HEK293 (cell line): ENCODE measurements around the gene GNB1L.

Experiments used
- CTCF ChIA-PET: fragments of 350-600 bp; formaldehyde crosslinking; extraction: SDS; loops from one replicate; lab custom pipeline; 2021; ENCODE audit warnings: antibody characterized with exemption; lab: Yijun Ruan, JAX
- POLR2A ChIA-PET: fragments of 300-600 bp; formaldehyde crosslinking; extraction: SDS; loops from one replicate; lab custom pipeline; 2020; ENCODE audit warnings: antibody characterized with exemption, inconsistent platforms; lab: Yijun Ruan, JAX
- H3K27ac ChIP-seq: fragments of 200-500 bp; sonication (Bioruptor generic); 2 replicates; pipeline ENCODE4 v1.5.1; 2014; ENCODE audit warnings: low read depth, low read length, control low read depth, inconsistent platforms; ENCODE audit errors: extremely low read depth
- H3K36me3 ChIP-seq, 2 experiments: fragments of 200-500 bp in 1 of 2; sonication (Bioruptor generic) in 1 of 2; 1 replicate in 1 of 2; 2 replicates in 1 of 2; pipeline ENCODE4 v1.5.1; 2014 to 2017; ENCODE audit warnings: inconsistent platforms in 2 of 2, low read length in 2 of 2; ENCODE audit not compliant: control insufficient read depth in 2 of 2, insufficient read depth in 1 of 2
- H3K4me1 ChIP-seq: fragments of 200-500 bp; sonication (Bioruptor generic); 2 replicates; pipeline ENCODE4 v1.5.1; 2014; ENCODE audit warnings: mild to moderate bottlenecking, low read length, inconsistent platforms; ENCODE audit not compliant: control insufficient read depth, insufficient read depth
- H3K4me3 ChIP-seq: 2 replicates; pipeline ENCODE4 v1.5.1; 2011; ENCODE audit warnings: low read depth, mild to moderate bottlenecking, control low read depth, low read length, moderate library complexity
- H3K9me3 ChIP-seq: fragments of 200-500 bp; sonication (Bioruptor generic); 2 replicates; pipeline ENCODE4 v1.5.1; 2014; ENCODE audit warnings: low read depth, low read length, inconsistent platforms; ENCODE audit not compliant: control insufficient read depth, insufficient read depth
- KLF16 ChIP-seq: fragments of 450-650 bp; formaldehyde crosslinking; IDR thresholded peaks from 2 replicates; pipeline ENCODE4 v1.5.1; 2017; ENCODE audit warnings: missing biosample characterization, missing genetic modification characterization
- SP2 ChIP-seq: fragments of 450-650 bp; formaldehyde crosslinking; IDR thresholded peaks from 2 replicates; pipeline ENCODE4 v1.5.1; 2016; ENCODE audit warnings: missing biosample characterization, missing genetic modification characterization
- SP3 ChIP-seq: fragments of 450-650 bp; formaldehyde crosslinking; IDR thresholded peaks from 2 replicates; pipeline ENCODE4 v1.5.1; 2016; ENCODE audit warnings: missing biosample characterization, missing genetic modification characterization
- YY2 ChIP-seq: fragments of 450-650 bp; formaldehyde crosslinking; IDR thresholded peaks from 2 replicates; pipeline ENCODE4 v1.5.1; 2016; ENCODE audit warnings: missing biosample characterization, missing genetic modification characterization
- ZNF248 ChIP-seq: fragments of 450-650 bp; formaldehyde crosslinking; IDR thresholded peaks from 2 replicates; pipeline ENCODE4 v1.5.1; 2017; ENCODE audit warnings: missing biosample characterization, missing genetic modification characterization
- ZNF302 ChIP-seq: fragments of 450-650 bp; formaldehyde crosslinking; IDR thresholded peaks from 2 replicates; pipeline ENCODE4 v1.5.1; 2016; ENCODE audit warnings: missing biosample characterization, missing genetic modification characterization, low read depth
- ZNF610 ChIP-seq: fragments of 450-650 bp; formaldehyde crosslinking; IDR thresholded peaks from 2 replicates; pipeline ENCODE4 v1.5.1; 2016; ENCODE audit warnings: missing biosample characterization, missing genetic modification characterization, borderline replicate concordance
- ZNF670 ChIP-seq: fragments of 450-650 bp; formaldehyde crosslinking; IDR thresholded peaks from 2 replicates; pipeline ENCODE4 v1.5.1; 2016; ENCODE audit warnings: missing biosample characterization, missing genetic modification characterization, low read depth
- TF ChIP-seq, protein P1 (sequence below): fragments of 450-650 bp; formaldehyde crosslinking; IDR thresholded peaks from 2 replicates; pipeline ENCODE4 v1.5.1; 2017; ENCODE audit warnings: missing biosample characterization, missing genetic modification characterization
- TF ChIP-seq, protein P2 (sequence below): fragments of 450-650 bp; formaldehyde crosslinking; IDR thresholded peaks from 2 replicates; pipeline ENCODE4 v1.5.1; 2016; ENCODE audit warnings: missing biosample characterization, missing genetic modification characterization
- TF ChIP-seq, protein P3 (sequence below): fragments of 450-650 bp; formaldehyde crosslinking; IDR thresholded peaks from 2 replicates; pipeline ENCODE4 v1.5.1; 2016; ENCODE audit warnings: missing biosample characterization, missing genetic modification characterization
- TF ChIP-seq, protein P4 (sequence below): fragments of 450-650 bp; formaldehyde crosslinking; IDR thresholded peaks from 2 replicates; pipeline ENCODE4 v1.5.1; 2016; ENCODE audit warnings: missing biosample characterization, missing genetic modification characterization
- TF ChIP-seq, protein P5 (sequence below): fragments of 450-650 bp; formaldehyde crosslinking; IDR thresholded peaks from 2 replicates; pipeline ENCODE4 v1.5.1; 2016; ENCODE audit warnings: missing biosample characterization, missing genetic modification characterization, borderline replicate concordance
- TF ChIP-seq, protein P6 (sequence below): fragments of 450-650 bp; formaldehyde crosslinking; IDR thresholded peaks from 2 replicates; pipeline ENCODE4 v1.5.1; 2017; ENCODE audit warnings: missing biosample characterization, missing genetic modification characterization
- TF ChIP-seq, protein P7 (sequence below): fragments of 450-650 bp; formaldehyde crosslinking; IDR thresholded peaks from 2 replicates; pipeline ENCODE4 v1.5.1; 2017; ENCODE audit warnings: missing biosample characterization, missing genetic modification characterization
- TF ChIP-seq, protein P8 (sequence below): fragments of 450-650 bp; formaldehyde crosslinking; IDR thresholded peaks from 2 replicates; pipeline ENCODE4 v1.5.1; 2016; ENCODE audit warnings: missing biosample characterization, missing genetic modification characterization
- TF ChIP-seq, protein P9 (sequence below): fragments of 450-650 bp; formaldehyde crosslinking; IDR thresholded peaks from 2 replicates; pipeline ENCODE4 v1.5.1; 2016; ENCODE audit warnings: missing biosample characterization, missing genetic modification characterization

The GNB1L gene

DNA sequence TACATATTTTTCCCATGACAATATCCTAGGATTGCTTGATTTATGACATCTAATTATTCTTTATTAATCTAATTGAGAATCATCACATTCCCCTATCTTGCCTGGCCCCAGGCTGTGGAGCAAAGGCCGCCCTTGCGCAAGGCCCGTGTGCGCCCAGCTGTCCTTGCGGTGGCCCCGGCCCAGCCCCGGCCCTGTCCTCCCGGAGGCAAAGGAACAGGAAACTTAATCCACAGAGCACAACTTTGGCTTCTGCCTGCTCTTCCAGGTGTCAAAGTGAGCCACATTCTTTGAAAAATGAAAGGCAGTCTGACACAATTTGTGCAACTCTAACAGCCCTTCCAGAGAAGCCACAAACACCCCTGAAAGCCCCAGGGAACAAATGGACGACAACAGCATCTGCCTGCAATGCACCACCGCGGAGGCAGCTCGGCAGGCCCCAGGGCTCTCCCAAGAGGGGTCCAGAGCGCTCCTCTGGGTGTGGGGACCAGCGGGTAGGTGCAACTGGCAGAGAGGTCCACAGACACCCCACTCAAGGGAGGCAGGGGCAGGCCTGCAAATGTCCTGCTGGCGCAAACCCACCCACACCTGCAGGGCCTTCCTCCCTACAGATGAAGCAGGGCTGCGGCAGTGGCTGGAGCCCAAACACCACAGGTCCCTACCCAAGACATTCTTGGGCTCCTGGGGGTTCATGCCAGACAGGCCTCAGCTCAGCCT lies 30.3 kb downstream of the GNB1L start:
- no peaks in the 10 kb centered on the region for H3K4me1 ChIP-seq
- H3K27ac ChIP-seq = no peak overlapping the region
- POLR2A ChIA-PET = no interaction called here
- peaks cover 0 to 6% of the 10 kb centered on the region in 2 experiments; a peak in 1 of 3 replicates for H3K36me3 ChIP-seq
- CTCF ChIA-PET = no interaction called here
- TF ChIP-seq ZNF248 (no peak), ZNF302 (tag by site-specific recombination) (no peak), ZNF670 (tag by site-specific recombination) (no peak)
- TF ChIP-seq, protein P1, sequence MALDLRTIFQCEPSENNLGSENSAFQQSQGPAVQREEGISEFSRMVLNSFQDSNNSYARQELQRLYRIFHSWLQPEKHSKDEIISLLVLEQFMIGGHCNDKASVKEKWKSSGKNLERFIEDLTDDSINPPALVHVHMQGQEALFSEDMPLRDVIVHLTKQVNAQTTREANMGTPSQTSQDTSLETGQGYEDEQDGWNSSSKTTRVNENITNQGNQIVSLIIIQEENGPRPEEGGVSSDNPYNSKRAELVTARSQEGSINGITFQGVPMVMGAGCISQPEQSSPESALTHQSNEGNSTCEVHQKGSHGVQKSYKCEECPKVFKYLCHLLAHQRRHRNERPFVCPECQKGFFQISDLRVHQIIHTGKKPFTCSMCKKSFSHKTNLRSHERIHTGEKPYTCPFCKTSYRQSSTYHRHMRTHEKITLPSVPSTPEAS = no peak
- TF ChIP-seq, protein P2, sequence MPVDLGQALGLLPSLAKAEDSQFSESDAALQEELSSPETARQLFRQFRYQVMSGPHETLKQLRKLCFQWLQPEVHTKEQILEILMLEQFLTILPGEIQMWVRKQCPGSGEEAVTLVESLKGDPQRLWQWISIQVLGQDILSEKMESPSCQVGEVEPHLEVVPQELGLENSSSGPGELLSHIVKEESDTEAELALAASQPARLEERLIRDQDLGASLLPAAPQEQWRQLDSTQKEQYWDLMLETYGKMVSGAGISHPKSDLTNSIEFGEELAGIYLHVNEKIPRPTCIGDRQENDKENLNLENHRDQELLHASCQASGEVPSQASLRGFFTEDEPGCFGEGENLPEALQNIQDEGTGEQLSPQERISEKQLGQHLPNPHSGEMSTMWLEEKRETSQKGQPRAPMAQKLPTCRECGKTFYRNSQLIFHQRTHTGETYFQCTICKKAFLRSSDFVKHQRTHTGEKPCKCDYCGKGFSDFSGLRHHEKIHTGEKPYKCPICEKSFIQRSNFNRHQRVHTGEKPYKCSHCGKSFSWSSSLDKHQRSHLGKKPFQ (tag by site-specific recombination) = no peak
- TF ChIP-seq, protein P3, sequence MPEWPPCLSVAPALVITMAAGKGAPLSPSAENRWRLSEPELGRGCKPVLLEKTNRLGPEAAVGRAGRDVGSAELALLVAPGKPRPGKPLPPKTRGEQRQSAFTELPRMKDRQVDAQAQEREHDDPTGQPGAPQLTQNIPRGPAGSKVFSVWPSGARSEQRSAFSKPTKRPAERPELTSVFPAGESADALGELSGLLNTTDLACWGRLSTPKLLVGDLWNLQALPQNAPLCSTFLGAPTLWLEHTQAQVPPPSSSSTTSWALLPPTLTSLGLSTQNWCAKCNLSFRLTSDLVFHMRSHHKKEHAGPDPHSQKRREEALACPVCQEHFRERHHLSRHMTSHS (tag by site-specific recombination) = no peak
- H3K4me3 ChIP-seq = no peak overlapping the region
- H3K9me3 ChIP-seq = no peaks in the 10 kb centered on the region

DNA sequence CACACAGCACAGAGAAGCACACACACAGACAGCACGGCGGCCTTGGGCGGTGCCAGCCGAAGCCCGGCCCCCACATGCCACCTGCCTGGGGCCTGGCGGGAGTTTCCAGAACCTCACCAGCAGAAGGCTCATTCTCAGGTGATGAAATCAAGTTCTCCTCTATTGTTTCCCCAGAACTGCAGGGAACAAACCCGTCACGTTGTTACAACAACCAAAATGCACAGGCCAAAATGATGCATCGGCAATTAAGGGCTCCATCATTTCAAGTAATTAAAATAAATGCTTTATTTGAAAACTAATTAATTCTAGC lies 30.8 kb downstream of the GNB1L start:
- ChIA-PET CTCF (no interaction called here), POLR2A (no interaction called here)
- Histone ChIP-seq H3K36me3 (peaks cover 0 to 9% of the 10 kb centered on the region in 2 experiments; a peak in 1 of 3 replicates), H3K27ac (no peak overlapping the region), H3K9me3 (no peaks in the 10 kb centered on the region), H3K4me1 (no peaks in the 10 kb centered on the region), H3K4me3 (no peak overlapping the region)
- TF ChIP-seq SP2 (tag by site-specific recombination) (no peak), KLF16 (tag by site-specific recombination) (no peak), YY2 (tag by site-specific recombination) (no peak), SP3 (tag by site-specific recombination) (no peak), ZNF610 (tag by site-specific recombination) (no peak)
- TF ChIP-seq, protein P4, sequence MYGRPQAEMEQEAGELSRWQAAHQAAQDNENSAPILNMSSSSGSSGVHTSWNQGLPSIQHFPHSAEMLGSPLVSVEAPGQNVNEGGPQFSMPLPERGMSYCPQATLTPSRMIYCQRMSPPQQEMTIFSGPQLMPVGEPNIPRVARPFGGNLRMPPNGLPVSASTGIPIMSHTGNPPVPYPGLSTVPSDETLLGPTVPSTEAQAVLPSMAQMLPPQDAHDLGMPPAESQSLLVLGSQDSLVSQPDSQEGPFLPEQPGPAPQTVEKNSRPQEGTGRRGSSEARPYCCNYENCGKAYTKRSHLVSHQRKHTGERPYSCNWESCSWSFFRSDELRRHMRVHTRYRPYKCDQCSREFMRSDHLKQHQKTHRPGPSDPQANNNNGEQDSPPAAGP = no peak
- TF ChIP-seq, protein P5, sequence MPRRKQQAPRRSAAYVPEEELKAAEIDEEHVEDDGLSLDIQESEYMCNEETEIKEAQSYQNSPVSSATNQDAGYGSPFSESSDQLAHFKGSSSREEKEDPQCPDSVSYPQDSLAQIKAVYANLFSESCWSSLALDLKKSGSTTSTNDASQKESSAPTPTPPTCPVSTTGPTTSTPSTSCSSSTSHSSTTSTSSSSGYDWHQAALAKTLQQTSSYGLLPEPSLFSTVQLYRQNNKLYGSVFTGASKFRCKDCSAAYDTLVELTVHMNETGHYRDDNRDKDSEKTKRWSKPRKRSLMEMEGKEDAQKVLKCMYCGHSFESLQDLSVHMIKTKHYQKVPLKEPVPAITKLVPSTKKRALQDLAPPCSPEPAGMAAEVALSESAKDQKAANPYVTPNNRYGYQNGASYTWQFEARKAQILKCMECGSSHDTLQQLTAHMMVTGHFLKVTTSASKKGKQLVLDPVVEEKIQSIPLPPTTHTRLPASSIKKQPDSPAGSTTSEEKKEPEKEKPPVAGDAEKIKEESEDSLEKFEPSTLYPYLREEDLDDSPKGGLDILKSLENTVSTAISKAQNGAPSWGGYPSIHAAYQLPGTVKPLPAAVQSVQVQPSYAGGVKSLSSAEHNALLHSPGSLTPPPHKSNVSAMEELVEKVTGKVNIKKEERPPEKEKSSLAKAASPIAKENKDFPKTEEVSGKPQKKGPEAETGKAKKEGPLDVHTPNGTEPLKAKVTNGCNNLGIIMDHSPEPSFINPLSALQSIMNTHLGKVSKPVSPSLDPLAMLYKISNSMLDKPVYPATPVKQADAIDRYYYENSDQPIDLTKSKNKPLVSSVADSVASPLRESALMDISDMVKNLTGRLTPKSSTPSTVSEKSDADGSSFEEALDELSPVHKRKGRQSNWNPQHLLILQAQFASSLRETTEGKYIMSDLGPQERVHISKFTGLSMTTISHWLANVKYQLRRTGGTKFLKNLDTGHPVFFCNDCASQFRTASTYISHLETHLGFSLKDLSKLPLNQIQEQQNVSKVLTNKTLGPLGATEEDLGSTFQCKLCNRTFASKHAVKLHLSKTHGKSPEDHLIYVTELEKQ (tag by site-specific recombination) = no peak
- TF ChIP-seq, protein P6, sequence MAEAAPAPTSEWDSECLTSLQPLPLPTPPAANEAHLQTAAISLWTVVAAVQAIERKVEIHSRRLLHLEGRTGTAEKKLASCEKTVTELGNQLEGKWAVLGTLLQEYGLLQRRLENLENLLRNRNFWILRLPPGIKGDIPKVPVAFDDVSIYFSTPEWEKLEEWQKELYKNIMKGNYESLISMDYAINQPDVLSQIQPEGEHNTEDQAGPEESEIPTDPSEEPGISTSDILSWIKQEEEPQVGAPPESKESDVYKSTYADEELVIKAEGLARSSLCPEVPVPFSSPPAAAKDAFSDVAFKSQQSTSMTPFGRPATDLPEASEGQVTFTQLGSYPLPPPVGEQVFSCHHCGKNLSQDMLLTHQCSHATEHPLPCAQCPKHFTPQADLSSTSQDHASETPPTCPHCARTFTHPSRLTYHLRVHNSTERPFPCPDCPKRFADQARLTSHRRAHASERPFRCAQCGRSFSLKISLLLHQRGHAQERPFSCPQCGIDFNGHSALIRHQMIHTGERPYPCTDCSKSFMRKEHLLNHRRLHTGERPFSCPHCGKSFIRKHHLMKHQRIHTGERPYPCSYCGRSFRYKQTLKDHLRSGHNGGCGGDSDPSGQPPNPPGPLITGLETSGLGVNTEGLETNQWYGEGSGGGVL (tag by site-specific recombination) = no peak
- TF ChIP-seq, protein P7, sequence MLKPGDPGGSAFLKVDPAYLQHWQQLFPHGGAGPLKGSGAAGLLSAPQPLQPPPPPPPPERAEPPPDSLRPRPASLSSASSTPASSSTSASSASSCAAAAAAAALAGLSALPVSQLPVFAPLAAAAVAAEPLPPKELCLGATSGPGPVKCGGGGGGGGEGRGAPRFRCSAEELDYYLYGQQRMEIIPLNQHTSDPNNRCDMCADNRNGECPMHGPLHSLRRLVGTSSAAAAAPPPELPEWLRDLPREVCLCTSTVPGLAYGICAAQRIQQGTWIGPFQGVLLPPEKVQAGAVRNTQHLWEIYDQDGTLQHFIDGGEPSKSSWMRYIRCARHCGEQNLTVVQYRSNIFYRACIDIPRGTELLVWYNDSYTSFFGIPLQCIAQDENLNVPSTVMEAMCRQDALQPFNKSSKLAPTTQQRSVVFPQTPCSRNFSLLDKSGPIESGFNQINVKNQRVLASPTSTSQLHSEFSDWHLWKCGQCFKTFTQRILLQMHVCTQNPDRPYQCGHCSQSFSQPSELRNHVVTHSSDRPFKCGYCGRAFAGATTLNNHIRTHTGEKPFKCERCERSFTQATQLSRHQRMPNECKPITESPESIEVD (tag by site-specific recombination) = no peak
- TF ChIP-seq, protein P8, sequence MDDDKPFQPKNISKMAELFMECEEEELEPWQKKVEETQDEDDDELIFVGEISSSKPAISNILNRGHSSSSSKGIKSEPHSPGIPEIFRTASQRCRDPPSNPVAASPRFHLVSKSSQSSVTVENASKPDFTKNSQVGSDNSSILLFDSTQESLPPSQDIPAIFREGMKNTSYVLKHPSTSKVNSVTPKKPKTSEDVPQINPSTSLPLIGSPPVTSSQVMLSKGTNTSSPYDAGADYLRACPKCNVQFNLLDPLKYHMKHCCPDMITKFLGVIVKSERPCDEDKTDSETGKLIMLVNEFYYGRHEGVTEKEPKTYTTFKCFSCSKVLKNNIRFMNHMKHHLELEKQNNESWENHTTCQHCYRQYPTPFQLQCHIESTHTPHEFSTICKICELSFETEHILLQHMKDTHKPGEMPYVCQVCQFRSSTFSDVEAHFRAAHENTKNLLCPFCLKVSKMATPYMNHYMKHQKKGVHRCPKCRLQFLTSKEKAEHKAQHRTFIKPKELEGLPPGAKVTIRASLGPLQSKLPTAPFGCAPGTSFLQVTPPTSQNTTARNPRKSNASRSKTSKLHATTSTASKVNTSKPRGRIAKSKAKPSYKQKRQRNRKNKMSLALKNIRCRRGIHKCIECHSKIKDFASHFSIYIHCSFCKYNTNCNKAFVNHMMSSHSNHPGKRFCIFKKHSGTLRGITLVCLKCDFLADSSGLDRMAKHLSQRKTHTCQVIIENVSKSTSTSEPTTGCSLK (tag by site-specific recombination) = no peak
- TF ChIP-seq, protein P9, sequence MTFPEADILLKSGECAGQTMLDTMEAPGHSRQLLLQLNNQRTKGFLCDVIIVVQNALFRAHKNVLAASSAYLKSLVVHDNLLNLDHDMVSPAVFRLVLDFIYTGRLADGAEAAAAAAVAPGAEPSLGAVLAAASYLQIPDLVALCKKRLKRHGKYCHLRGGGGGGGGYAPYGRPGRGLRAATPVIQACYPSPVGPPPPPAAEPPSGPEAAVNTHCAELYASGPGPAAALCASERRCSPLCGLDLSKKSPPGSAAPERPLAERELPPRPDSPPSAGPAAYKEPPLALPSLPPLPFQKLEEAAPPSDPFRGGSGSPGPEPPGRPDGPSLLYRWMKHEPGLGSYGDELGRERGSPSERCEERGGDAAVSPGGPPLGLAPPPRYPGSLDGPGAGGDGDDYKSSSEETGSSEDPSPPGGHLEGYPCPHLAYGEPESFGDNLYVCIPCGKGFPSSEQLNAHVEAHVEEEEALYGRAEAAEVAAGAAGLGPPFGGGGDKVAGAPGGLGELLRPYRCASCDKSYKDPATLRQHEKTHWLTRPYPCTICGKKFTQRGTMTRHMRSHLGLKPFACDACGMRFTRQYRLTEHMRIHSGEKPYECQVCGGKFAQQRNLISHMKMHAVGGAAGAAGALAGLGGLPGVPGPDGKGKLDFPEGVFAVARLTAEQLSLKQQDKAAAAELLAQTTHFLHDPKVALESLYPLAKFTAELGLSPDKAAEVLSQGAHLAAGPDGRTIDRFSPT (tag by site-specific recombination) = no peak
